Endothelial cell of umbilical vein (primary cell): ENCODE results near the gene TCEA2.

Experiments
- FOS ChIP-seq: IDR thresholded peaks from 2 replicates; pipeline ENCODE4 v1.6.1; 2011; ENCODE audit warnings: mild to moderate bottlenecking, low read length, moderate library complexity, borderline replicate concordance; ENCODE audit not compliant: insufficient read depth
- POLR2A ChIP-seq: IDR thresholded peaks from 2 replicates; pipeline ENCODE4 v1.6.1; 2012; ENCODE audit warnings: low read depth, mild to moderate bottlenecking, control low read depth, low read length
- TF ChIP-seq, protein P1 (sequence below), 2 donors: IDR thresholded peaks; 1 replicate in 1 of 2; 2 replicates in 1 of 2; pipeline ENCODE4 v1.5.1; 2011; ENCODE audit warnings: low read length in 2 of 2, mild to moderate bottlenecking in 2 of 2, moderate library complexity in 2 of 2, control low read depth in 1 of 2, inconsistent platforms in 1 of 2, low read depth in 1 of 2; ENCODE audit not compliant: insufficient read depth in 1 of 2; ENCODE audit errors: extremely low read depth in 1 of 2

DNA sequence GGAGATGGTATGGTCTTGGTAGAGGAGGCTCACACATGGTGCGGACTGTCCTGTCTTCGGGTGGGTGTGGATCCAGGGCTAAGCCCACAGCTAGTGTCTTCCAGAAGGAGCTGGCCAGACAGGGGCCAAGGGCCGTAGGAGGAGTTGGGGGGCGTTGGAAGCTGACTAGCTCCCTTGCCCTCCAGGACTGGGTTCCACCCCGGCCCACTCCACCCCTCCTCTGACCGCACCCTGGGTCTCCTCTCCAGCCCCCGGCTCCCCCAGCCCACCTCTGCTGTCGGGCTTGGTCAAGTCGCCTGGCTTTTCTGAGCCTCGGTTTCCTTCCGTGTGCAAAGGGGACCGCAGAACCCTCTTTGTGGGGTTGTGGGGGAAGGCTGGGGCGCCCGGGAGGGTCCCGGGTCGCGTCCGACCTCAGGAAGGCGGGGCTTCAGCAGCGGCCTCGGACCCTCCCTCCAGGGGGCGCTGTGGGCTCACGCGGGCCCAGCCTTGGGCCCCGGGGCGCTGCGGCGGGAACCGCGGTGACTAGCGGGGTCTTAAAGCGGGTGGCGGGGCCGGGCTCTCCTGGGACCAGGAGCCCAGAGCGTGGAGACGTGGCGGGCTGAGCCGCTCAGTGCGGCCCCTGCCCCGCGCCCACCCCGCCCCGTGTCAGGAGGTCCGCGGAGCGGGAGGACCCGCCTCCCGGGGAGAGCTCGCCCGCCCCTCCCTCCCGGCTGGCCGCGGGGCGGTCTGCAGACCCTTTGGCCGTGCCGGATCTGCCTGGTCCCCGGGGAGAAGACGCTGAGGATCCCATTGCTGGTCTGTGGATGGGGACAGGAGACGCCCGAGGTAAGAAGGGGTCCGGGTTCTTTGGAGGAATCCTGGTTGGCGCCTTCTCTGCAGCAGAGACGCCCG is 39.0 kb downstream of the TCEA2 start:
- TF ChIP-seq, protein P1, sequence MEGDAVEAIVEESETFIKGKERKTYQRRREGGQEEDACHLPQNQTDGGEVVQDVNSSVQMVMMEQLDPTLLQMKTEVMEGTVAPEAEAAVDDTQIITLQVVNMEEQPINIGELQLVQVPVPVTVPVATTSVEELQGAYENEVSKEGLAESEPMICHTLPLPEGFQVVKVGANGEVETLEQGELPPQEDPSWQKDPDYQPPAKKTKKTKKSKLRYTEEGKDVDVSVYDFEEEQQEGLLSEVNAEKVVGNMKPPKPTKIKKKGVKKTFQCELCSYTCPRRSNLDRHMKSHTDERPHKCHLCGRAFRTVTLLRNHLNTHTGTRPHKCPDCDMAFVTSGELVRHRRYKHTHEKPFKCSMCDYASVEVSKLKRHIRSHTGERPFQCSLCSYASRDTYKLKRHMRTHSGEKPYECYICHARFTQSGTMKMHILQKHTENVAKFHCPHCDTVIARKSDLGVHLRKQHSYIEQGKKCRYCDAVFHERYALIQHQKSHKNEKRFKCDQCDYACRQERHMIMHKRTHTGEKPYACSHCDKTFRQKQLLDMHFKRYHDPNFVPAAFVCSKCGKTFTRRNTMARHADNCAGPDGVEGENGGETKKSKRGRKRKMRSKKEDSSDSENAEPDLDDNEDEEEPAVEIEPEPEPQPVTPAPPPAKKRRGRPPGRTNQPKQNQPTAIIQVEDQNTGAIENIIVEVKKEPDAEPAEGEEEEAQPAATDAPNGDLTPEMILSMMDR (IDR thresholded peaks at IDR 0.05; ENCODE audit: extremely low read depth in 1 of 2, insufficient read depth in 1 of 2, low read depth in 1 of 2, low read length in 2 of 2) = peak; percentile 78 to 86
- TF ChIP-seq FOS = no peak
- TF ChIP-seq POLR2A = no peak
